Lung (tissue), 12 donors: ENCODE data around the gene DCAF17. TPM values are rescaled to one million over a fixed set of nuclear protein-coding genes. Genes with fewer than 3 reads are reported as not detected.

Source experiments
- ATAC-seq: fragments of 200-7000 bp; cut with Tn5 transposase; one replicate; pipeline ENCODE4 v1.9.1; 2020; ENCODE audit warnings: moderate number of reproducible peaks; ENCODE audit not compliant: insufficient read depth, low FRiP score
- DNase-seq, 3 donors: peaks; one replicate each; pipeline ENCODE4 v3.0.0-alpha.2; 2013 to 2017
- H3K27ac ChIP-seq, 2 donors: one replicate each; pipeline ENCODE4 v1.5.1; 2013; ENCODE audit warnings: mild to moderate bottlenecking in 2 of 2, moderate library complexity in 2 of 2, control low read depth in 1 of 2, inconsistent platforms in 1 of 2, low read depth in 1 of 2, low read length in 1 of 2
- H3K27me3 ChIP-seq, 3 donors: one replicate each; pipeline ENCODE4 v1.5.1; 2013; ENCODE audit warnings: low read length in 2 of 3; ENCODE audit not compliant: control insufficient read depth in 3 of 3, insufficient read depth in 3 of 3
- H3K36me3 ChIP-seq, 4 donors: one replicate each; pipeline ENCODE4 v1.5.1; 2013; ENCODE audit warnings: low read length in 4 of 4, mild to moderate bottlenecking in 1 of 4, moderate library complexity in 1 of 4; ENCODE audit not compliant: control insufficient read depth in 4 of 4, insufficient read depth in 4 of 4
- H3K4me1 ChIP-seq, 5 donors: one replicate each; pipeline ENCODE4 v1.5.1; 2013; ENCODE audit warnings: low read length in 5 of 5, mild to moderate bottlenecking in 2 of 5, moderate library complexity in 1 of 5; ENCODE audit not compliant: control insufficient read depth in 5 of 5, insufficient read depth in 5 of 5
- H3K4me3 ChIP-seq: one replicate; pipeline ENCODE4 v1.5.1; 2013; ENCODE audit warnings: mild to moderate bottlenecking, control low read depth, moderate library complexity
- H3K9ac ChIP-seq, 2 donors: one replicate each; pipeline ENCODE4 v1.5.1; 2013; ENCODE audit warnings: low read length in 2 of 2, control low read depth in 1 of 2; ENCODE audit not compliant: insufficient read depth in 1 of 2
- H3K9me3 ChIP-seq, 4 donors: one replicate each; pipeline ENCODE4 v1.5.1; 2013; ENCODE audit warnings: low read length in 3 of 4, mild to moderate bottlenecking in 1 of 4, moderate library complexity in 1 of 4; ENCODE audit not compliant: control insufficient read depth in 4 of 4, insufficient read depth in 3 of 4
- CTCF ChIP-seq: IDR thresholded peaks from 2 replicates; pipeline ENCODE4 v1.5.1; 2012; ENCODE audit warnings: mild to moderate bottlenecking; ENCODE audit errors: control extremely low read depth, extremely low read depth
- WGBS, 2 donors: extraction: QIAGEN DNeasy Blood & Tissue Kit; methylation state at CpG; one replicate each; pipeline ENCODE4 v1.1.7; 2013; 5-methylcytosine and 5-hydroxymethylcytosine counted together
- polyA plus RNA-seq, 2 donors: library from polyadenylated mRNA; stranded (reverse); fragments of 200-250 nt; gene quantifications; one replicate each; pipeline ENCODE4 v1.2.1, GENCODE V29; 2013
- total RNA-seq, 2 donors: library from RNA; depleted of rRNA in 1 of 2; stranded (reverse); fragments of >200 nt in 1 of 2; gene quantifications; one replicate each; pipeline ENCODE4 v1.2.1, GENCODE V29; 2014 to 2021
- donor health status: control.
- donor health status: control.
- donor health status: Bipolar disorder and iron deficiency.
- donor health status: healthy.
- donor health status: DM: yes; HTN: yes; CAD: no.

Gene DCAF17
- total and polyA plus RNA-seq, 4 donors: 3.1 to 34.4 (median 8.0) TPM

GRCh38 chr2:171431677-171432167, 2.3 kb upstream of the DCAF17 start:
- DNase-seq: no peak
- WGBS, 2 donors: 96 to 98% methylated on average over 9 of the region's 9 CpGs
- ATAC-seq: no peak

GRCh38 chr2:171432206-171432968, 1.6 kb upstream of the DCAF17 start:
- Histone ChIP-seq H3K4me1 (peaks cover 0 to 23% (median 5%) of the 10 kb centered on the region in 5 donors), H3K4me3 (no peak overlapping the region), H3K27ac (no peak overlapping the region), H3K36me3 (peaks cover 0 to 13% (median 6%) of the 10 kb centered on the region in 4 donors), H3K9me3 (peaks cover 0 to 3% (median 0%) of the 10 kb centered on the region in 4 donors), H3K27me3 (no peaks in the 10 kb centered on the region), H3K9ac (no peak overlapping the region)
- DNase-seq: peak in 2 of 3 donors; percentile 23 to 24
- no peak for TF ChIP-seq CTCF
- WGBS, 2 donors: 61 to 73% methylated on average over 4 of the region's 4 CpGs
- ATAC-seq: no peak

More at GRCh38 chr2:171431677-171432167, 2.3 kb upstream of the DCAF17 start:
- no peak overlapping the region for H3K9ac ChIP-seq
- peaks cover 0 to 23% (median 5%) of the 10 kb centered on the region in 5 donors for H3K4me1 ChIP-seq
- no peak overlapping the region for H3K4me3 ChIP-seq
- no peaks in the 10 kb centered on the region for H3K27me3 ChIP-seq
- no peak for TF ChIP-seq CTCF
- no peak overlapping the region for H3K27ac ChIP-seq
- H3K36me3 ChIP-seq: peaks cover 0 to 10% (median 3%) of the 10 kb centered on the region in 4 donors
- peaks cover 0 to 3% (median 0%) of the 10 kb centered on the region in 4 donors for H3K9me3 ChIP-seq

- no peak for TF ChIP-seq CTCF
- 24 to 25% methylated on average over 20 of the region's 20 CpGs for WGBS, 2 donors
- Histone ChIP-seq H3K9ac (peak overlapping the region in 1 of 2 donors; percentile 77), H3K27me3 (no peaks in the 10 kb centered on the region), H3K9me3 (peaks cover 0 to 3% (median 0%) of the 10 kb centered on the region in 4 donors), H3K4me1 (peaks cover 0 to 23% (median 5%) of the 10 kb centered on the region in 5 donors), H3K36me3 (peaks cover 0 to 16% (median 7%) of the 10 kb centered on the region in 4 donors), H3K4me3 (peak overlapping the region; percentile 83), H3K27ac (peak overlapping the region; percentile 84 to 99)
- DNase-seq (peak in 2 of 3 donors; percentile 41 to 49), ATAC-seq (no peak)
These were observed 860 bp upstream of the DCAF17 start for GRCh38 chr2:171432969-171433762.
